ENCODE results near the gene MEIS3. TPM values are rescaled to one million over a fixed set of nuclear protein-coding genes. Genes with fewer than 3 reads are reported as not detected.

MEIS3 gene
- total RNA-seq, 6 experiments from 2014 or later, result 34.1 to 50.3 (median 46.3) TPM

- no peaks in the 10 kb centered on the region for H3K9me3 Mint-ChIP-seq
- TF ChIP-seq CTCF (IDR thresholded peaks at IDR 0.05), result no peak
- peaks cover 24% of the 10 kb centered on the region for H3K4me1 Mint-ChIP-seq (ENCODE audit: low read depth)
- H3K27me3 Mint-ChIP-seq (ENCODE audit: insufficient read depth), result peaks cover 5% of the 10 kb centered on the region
- H3K4me3 Mint-ChIP-seq, result no peak overlapping the region
- DNase-seq, result no peak
- H3K27ac Mint-ChIP-seq, result no peak overlapping the region
- H3K36me3 Mint-ChIP-seq (ENCODE audit: low read depth), result peaks cover 36% of the 10 kb centered on the region
These were observed 66.0 kb downstream of the MEIS3 start for GRCh38 chr19:47353307-47353712.

Other genes with a start within 250 kb of the MEIS3 start
- gene BBC3, start 188.3 kb downstream of the MEIS3 start, total RNA-seq (2021; fragmentation: NEBNext Ultra II Directional; extraction: Animal tissue kit (Norgen Biotek cat#: 25700)), result 10 to 100 TPM in 2 of 6 experiments, 1 to 10 TPM in 4; 8.6 to 10.9 (median 9.6) TPM
- 10 to 100 TPM; 20.6 to 30.6 (median 23.8) TPM for gene CCDC9, start 163.0 kb downstream of the MEIS3 start, total RNA-seq (2021; fragmentation: NEBNext Ultra II Directional; extraction: Animal tissue kit (Norgen Biotek cat#: 25700))
- gene INAFM1, start 144.6 kb downstream of the MEIS3 start, total RNA-seq (2021; fragmentation: NEBNext Ultra II Directional; extraction: Animal tissue kit (Norgen Biotek cat#: 25700)), result 10 to 100 TPM; 12.0 to 16.2 (median 14.0) TPM
- gene C5AR1, start 109.7 kb downstream of the MEIS3 start, total RNA-seq (2021; fragmentation: NEBNext Ultra II Directional; extraction: Animal tissue kit (Norgen Biotek cat#: 25700)), result under 1 TPM; 0.24 to 0.95 (median 0.35) TPM
- gene C5AR2, start 87.4 kb downstream of the MEIS3 start, total RNA-seq (2021; fragmentation: NEBNext Ultra II Directional; extraction: Animal tissue kit (Norgen Biotek cat#: 25700)), result under 1 TPM in 4 of 6 experiments, not detected in 2; 0.03 to 0.14 (median 0.05) TPM
- 10 to 100 TPM; 11.8 to 14.4 (median 12.6) TPM for gene DHX34, start 70.2 kb downstream of the MEIS3 start, total RNA-seq (2021; fragmentation: NEBNext Ultra II Directional; extraction: Animal tissue kit (Norgen Biotek cat#: 25700))
- gene SLC8A2, start 52.4 kb upstream of the MEIS3 start, total RNA-seq (2021; fragmentation: NEBNext Ultra II Directional; extraction: Animal tissue kit (Norgen Biotek cat#: 25700)), result not detected
- 10 to 100 TPM; 11.1 to 13.6 (median 12.4) TPM for gene KPTN, start 64.7 kb upstream of the MEIS3 start, total RNA-seq (2021; fragmentation: NEBNext Ultra II Directional; extraction: Animal tissue kit (Norgen Biotek cat#: 25700))
- gene NAPA, start 95.5 kb upstream of the MEIS3 start, total RNA-seq (2021; fragmentation: NEBNext Ultra II Directional; extraction: Animal tissue kit (Norgen Biotek cat#: 25700)), result 100 to 1,000 TPM in 5 of 6 experiments, 10 to 100 TPM in 1; 94.4 to 119 (median 109) TPM
- gene ZNF541, start 153.6 kb upstream of the MEIS3 start, total RNA-seq (2021; fragmentation: NEBNext Ultra II Directional; extraction: Animal tissue kit (Norgen Biotek cat#: 25700)), result under 1 TPM in 1 of 6 experiments, not detected in 5; 0.26 TPM
- gene BICRA, start 189.6 kb upstream of the MEIS3 start, total RNA-seq (2021; fragmentation: NEBNext Ultra II Directional; extraction: Animal tissue kit (Norgen Biotek cat#: 25700)), result 10 to 100 TPM; 11.8 to 16.7 (median 15.5) TPM

Measured in HFFc6 (cell line).